Fibroblast of lung (primary cell): ENCODE measurements around the gene AGR3. TPM values are rescaled to one million over a fixed set of nuclear protein-coding genes. Genes with fewer than 3 reads are reported as not detected.

Source experiments
- DNase-seq, 2 donors: peaks; one replicate each; pipeline versions ENCODE4 v3.0.0 to v3.0.0-alpha.2; 2010; ENCODE audit warnings: low read depth in 2 of 2
- H2AFZ ChIP-seq: 2 replicates; pipeline ENCODE4 v1.5.1; 2012; ENCODE audit warnings: low read length, control low read depth, inconsistent platforms
- H3K27ac ChIP-seq: 2 replicates; pipeline ENCODE4 v1.5.1; 2011; ENCODE audit warnings: low read length, control low read depth; ENCODE audit not compliant: insufficient read depth
- H3K27me3 ChIP-seq: 2 replicates; pipeline ENCODE4 v1.5.1; 2011; ENCODE audit warnings: mild to moderate bottlenecking, low read length; ENCODE audit not compliant: control insufficient read depth, insufficient read depth
- H3K36me3 ChIP-seq: 2 replicates; pipeline ENCODE4 v1.5.1; 2011; ENCODE audit warnings: low read length; ENCODE audit not compliant: control insufficient read depth, insufficient read depth
- H3K4me1 ChIP-seq: 2 replicates; pipeline ENCODE4 v1.5.1; 2011; ENCODE audit warnings: low read length; ENCODE audit not compliant: control insufficient read depth, insufficient read depth; ENCODE audit errors: extremely low read depth
- H3K4me2 ChIP-seq: 2 replicates; pipeline ENCODE4 v1.5.1; 2011; ENCODE audit warnings: low read length, control low read depth; ENCODE audit not compliant: insufficient read depth; ENCODE audit errors: extremely low read depth
- H3K4me3 ChIP-seq, 4 experiments: fragments of 200-600 bp in 1 of 4; sonication (generic) in 1 of 4; replicated peaks in 1 of 4; 2 replicates each; pipeline ENCODE4 v1.5.1; 2011 to 2016; ENCODE audit warnings: low read length in 4 of 4, low read depth in 3 of 4, mild to moderate bottlenecking in 3 of 4, control low read depth in 2 of 4, inconsistent platforms in 1 of 4, mixed read lengths in 1 of 4; ENCODE audit not compliant: insufficient read depth in 1 of 4; ENCODE audit errors: control extremely low read depth in 1 of 4
- H3K79me2 ChIP-seq: 2 replicates; pipeline ENCODE4 v1.5.1; 2012; ENCODE audit warnings: mild to moderate bottlenecking, low read length, inconsistent platforms; ENCODE audit not compliant: control insufficient read depth, insufficient read depth
- H3K9ac ChIP-seq: 2 replicates; pipeline ENCODE4 v1.5.1; 2011; ENCODE audit warnings: mild to moderate bottlenecking, low read length, control low read depth; ENCODE audit not compliant: insufficient read depth
- H3K9me3 ChIP-seq: 2 replicates; pipeline ENCODE4 v1.5.1; 2012; ENCODE audit warnings: low read depth, low read length; ENCODE audit not compliant: control insufficient read depth, insufficient read depth
- H4K20me1 ChIP-seq: 2 replicates; pipeline ENCODE4 v1.5.1; 2011; ENCODE audit warnings: low read length; ENCODE audit not compliant: control insufficient read depth, insufficient read depth; ENCODE audit errors: extremely low read depth
- CTCF ChIP-seq, 2 donors: IDR thresholded peaks in 1 of 2; conservative IDR thresholded peaks in 1 of 2; 1 replicate in 1 of 2; 2 replicates in 1 of 2; pipeline ENCODE4 v1.5.1; 2011 to 2012; ENCODE audit warnings: low read length in 2 of 2, control low read depth in 1 of 2, inconsistent platforms in 1 of 2, low read depth in 1 of 2, mild to moderate bottlenecking in 1 of 2
- EZH2 ChIP-seq: IDR thresholded peaks from 2 replicates; pipeline ENCODE4 v1.5.1; 2012; ENCODE audit warnings: low read length, control low read depth, mild to moderate bottlenecking; ENCODE audit errors: missing control alignments
- polyA plus RNA-seq, 2 donors: library from polyadenylated mRNA; depleted of rRNA in 1 of 2; stranded (reverse) in 1 of 2; unstranded in 1 of 2; fragments of >200 nt; gene quantifications; 2 replicates each; pipeline ENCODE4 v1.2.1, GENCODE V29; 2011 to 2012; ENCODE audit warnings: missing spikeins in 1 of 2
- total RNA-seq: library from RNA; depleted of rRNA; stranded (reverse); fragments of >200 nt; gene quantifications from 2 replicates; pipeline ENCODE4 v1.2.1, GENCODE V29; 2014

The AGR3 gene
- total and polyA plus RNA-seq, 2 donors (not counting 1 experiment from before 2014, with no cell fraction given): not detected

DNA sequence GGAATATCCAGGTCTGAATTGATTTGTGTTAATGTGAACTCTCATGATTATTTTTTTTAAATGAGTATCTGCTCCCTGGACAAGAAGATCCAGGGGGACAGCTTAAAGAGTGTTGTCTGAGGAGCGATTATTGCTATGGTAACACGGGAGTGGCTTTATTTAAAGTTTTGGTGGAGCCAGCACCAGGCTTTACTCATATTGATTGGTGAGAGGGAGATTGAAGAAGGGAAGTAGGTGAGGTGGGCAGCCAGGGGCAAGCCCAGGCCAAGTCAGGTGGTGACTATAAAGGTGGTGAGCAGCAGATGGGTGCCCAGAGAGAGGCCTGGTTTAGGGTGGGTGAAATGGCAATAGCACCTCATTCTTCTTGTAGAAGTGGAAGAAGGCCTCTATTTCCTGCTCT lies 66.8 kb downstream of the AGR3 start:
- no peak for DNase-seq
- H3K9me3 ChIP-seq: no peaks in the 10 kb centered on the region
- no peaks in the 10 kb centered on the region for H4K20me1 ChIP-seq
- H3K36me3 ChIP-seq: no peaks in the 10 kb centered on the region
- H3K79me2 ChIP-seq: no peaks in the 10 kb centered on the region
- no peak overlapping the region for H2AFZ ChIP-seq
- no peak overlapping the region for H3K4me2 ChIP-seq
- H3K4me3 ChIP-seq: no peak overlapping the region
- H3K9ac ChIP-seq: no peak overlapping the region
- no peaks in the 10 kb centered on the region for H3K4me1 ChIP-seq
- H3K27ac ChIP-seq: no peak overlapping the region
- H3K27me3 ChIP-seq: no peaks in the 10 kb centered on the region
- TF ChIP-seq EZH2: no peak
- TF ChIP-seq CTCF (conservative IDR thresholded peaks at IDR 0.05 in 1 of 2, IDR thresholded peaks at IDR 0.05 in 1 of 2; ENCODE audit: low read depth in 1 of 2, low read length in 2 of 2): no peak

- no peak overlapping the region for H3K9ac ChIP-seq
- no peaks in the 10 kb centered on the region for H3K27me3 ChIP-seq
- H3K79me2 ChIP-seq: no peaks in the 10 kb centered on the region
- H2AFZ ChIP-seq: no peak overlapping the region
- TF ChIP-seq EZH2 (no peak), CTCF (conservative IDR thresholded peaks at IDR 0.05 in 1 of 2, IDR thresholded peaks at IDR 0.05 in 1 of 2; ENCODE audit: low read depth in 1 of 2, low read length in 2 of 2) (no peak)
- H3K4me3 ChIP-seq: no peak overlapping the region
- H3K4me2 ChIP-seq: no peak overlapping the region
- H3K27ac ChIP-seq: no peak overlapping the region
- H3K4me1 ChIP-seq: no peaks in the 10 kb centered on the region
- DNase-seq: no peak
- H4K20me1 ChIP-seq: no peaks in the 10 kb centered on the region
- no peaks in the 10 kb centered on the region for H3K9me3 ChIP-seq
- H3K36me3 ChIP-seq: no peaks in the 10 kb centered on the region
Measured at GRCh38 chr7:16813232-16813616, 68.6 kb downstream of the AGR3 start.

DNA sequence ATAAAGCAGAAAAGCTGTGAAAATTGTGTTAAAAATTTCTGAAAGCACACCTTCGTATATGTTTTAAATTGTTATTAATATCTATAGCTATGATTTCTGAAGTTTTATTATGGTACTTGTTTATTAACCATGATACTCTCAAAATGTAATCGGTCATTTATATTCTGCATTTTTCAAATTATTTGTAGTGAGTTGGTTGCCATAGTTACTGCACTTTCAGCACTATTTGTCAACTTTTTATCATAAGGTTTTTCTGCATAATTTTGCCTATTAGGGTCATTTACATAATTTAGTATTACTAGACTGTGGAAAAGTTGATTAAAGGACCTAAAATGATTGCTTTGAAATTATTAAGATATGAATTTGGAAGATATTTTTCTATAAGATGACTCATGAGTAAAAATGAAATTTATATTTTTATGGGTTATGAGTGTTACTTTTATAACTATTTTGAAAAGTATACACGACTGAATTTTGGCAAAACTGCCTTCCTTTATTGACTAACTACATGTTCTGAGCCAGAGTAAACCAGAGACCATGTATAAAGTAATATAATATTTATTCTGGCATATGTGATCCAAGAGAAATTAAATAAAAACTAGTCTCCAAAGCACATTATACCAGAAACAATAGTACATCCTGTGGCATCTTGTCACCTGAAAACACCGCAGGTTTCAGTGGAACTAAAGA lies 69.1 kb downstream of the AGR3 start:
- H3K9ac ChIP-seq: no peak overlapping the region
- H4K20me1 ChIP-seq: no peaks in the 10 kb centered on the region
- no peak overlapping the region for H3K27ac ChIP-seq
- H2AFZ ChIP-seq: no peak overlapping the region
- H3K36me3 ChIP-seq: no peaks in the 10 kb centered on the region
- no peak overlapping the region for H3K4me3 ChIP-seq
- H3K9me3 ChIP-seq: no peaks in the 10 kb centered on the region
- H3K4me2 ChIP-seq: no peak overlapping the region
- DNase-seq: no peak
- no peaks in the 10 kb centered on the region for H3K27me3 ChIP-seq
- H3K79me2 ChIP-seq: no peaks in the 10 kb centered on the region
- no peaks in the 10 kb centered on the region for H3K4me1 ChIP-seq
- TF ChIP-seq EZH2 (no peak), CTCF (conservative IDR thresholded peaks at IDR 0.05 in 1 of 2, IDR thresholded peaks at IDR 0.05 in 1 of 2; ENCODE audit: low read depth in 1 of 2, low read length in 2 of 2) (no peak)
